Activated CD4-positive, alpha-beta T cell treated with anti-CD3 and anti-CD28 coated beads, Interleukin-10, Interleukin-2, amounts not matched to agents 100 ng/mL and 50 ng/mL, durations not matched to agents 16 hours and 8 hours (primary cell): Measurements from ENCODE around the gene BGN.

Experiments
- DNase-seq: peaks from one replicate; pipeline ENCODE4 v3.0.0-alpha.2; 2020

BGN gene

GRCh38 chrX:153462291-153462690 is 32.5 kb upstream of the BGN start:
- no peak for DNase-seq

DNA sequence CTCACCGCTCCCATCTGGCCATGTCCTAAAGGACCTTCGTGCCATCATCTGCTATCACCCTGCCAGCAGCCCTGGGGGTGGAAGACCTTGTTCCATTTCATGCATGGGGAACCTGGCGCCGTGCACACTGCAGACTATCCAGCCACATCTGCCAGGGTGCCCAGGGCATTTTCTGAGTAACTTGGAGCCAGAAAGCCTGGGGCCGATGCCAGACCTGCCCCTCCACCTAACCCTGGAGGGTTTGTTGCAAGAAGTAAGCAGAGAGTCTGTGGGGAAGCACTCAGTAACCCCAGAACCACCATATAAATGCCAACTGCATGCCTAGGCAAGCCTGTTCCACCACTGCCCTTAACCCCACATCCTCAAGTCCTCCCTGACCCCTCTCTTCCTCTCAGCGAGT is 31.7 kb upstream of the BGN start:
- no peak for DNase-seq

DNA sequence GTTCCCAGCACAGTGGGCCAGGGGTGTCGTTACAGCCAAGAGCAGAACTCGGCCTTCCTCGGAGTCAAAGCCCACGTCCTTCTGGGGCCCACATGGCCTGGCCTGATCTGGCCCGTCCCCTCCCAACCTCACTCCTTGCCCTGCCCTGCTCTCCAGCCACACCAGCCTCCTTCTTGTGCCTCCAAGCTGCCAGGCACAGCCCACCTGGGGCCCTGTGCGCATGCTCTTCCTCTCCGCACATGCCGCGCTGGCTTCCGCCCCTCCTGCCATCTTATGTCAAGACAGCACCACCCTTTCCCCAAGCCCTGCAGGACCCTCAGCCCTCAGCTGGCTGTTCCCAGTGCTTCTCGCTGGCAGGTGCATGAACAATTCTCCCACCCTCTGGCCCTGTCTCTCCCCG is 31.2 kb upstream of the BGN start:
- no peak for DNase-seq

- DNase-seq = no peak
These were observed 30.7 kb upstream of the BGN start for GRCh38 chrX:153464116-153464515.

GRCh38 chrX:153465691-153466380 is 28.9 kb upstream of the BGN start:
- DNase-seq = no peak

DNA sequence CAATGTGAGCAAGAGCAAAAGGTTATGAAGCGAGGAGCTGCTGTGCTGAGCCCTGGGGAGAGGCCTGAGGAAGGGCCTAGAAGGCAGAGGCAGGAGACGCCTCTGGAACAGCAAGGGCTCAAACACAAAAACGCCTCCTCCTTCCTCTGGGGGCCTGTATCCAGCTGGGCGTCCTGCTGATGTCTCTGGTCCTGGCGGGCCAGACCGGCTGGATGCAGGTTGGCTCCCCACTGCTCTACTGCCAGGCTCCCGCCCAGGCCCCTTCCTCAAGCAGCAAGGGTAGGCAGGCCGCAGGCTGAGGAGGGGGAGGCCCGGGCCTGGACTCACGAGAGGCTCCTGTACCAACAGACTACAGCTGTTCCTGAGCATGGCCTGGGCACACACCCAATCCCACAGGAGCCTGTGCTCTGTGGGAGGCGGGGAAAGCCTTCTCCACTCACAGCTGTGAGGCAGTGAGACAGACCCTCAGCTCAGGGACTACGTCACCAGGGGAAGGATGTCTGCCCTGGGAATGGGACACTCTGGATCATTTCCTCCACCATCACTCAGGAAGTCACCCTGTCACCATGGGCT is 26.7 kb upstream of the BGN start:
- DNase-seq = no peak

- peak; percentile 29 for DNase-seq
These were observed 24.9 kb upstream of the BGN start for GRCh38 chrX:153469811-153470410.

DNA sequence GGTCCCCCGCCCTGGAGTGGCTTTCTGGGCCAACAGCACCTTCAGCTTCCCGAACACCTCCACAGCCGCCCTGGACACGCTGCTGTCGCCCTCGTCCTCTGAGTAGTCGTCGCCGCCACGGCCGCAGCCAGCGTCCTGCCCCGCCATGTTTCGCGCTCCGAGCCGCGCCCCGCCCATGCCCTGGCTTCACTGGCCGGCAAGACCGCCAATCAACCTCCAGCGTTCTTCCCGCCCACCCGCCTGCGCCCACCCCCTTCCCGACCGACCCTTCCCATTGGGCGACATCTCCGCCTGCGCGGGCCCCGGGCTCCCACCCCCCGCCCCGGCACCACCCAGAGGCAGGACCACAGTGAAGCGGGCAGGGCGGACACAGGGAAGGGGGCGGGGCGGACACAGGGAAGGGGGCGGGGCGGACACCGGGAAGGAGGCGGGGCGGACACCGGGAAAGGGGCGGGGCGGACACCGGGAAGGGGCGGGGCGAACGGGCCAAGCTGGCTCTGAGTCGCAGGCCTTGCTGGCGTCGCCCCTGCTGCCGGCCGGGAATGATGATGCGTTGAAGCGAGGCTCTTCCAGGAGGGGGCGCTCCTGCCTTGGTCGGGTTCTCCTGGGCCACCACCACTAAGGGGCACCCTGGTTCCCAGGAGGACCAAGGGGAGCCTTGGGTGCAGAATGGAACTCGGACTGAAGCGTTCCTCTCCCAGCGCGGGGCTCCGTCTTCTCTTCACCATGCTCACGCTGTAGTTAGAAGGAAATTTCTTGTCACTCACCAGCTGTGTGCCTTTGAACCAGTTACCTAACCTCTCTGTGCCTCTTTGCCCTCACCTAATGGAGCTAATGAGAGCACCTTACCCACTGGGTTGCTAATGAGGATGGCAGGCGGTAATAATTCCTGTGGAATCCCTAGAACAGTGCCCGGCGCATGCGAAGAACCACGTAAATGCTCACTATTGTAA is 24.1 kb upstream of the BGN start, which contains the start of gene HAUS7:
TSS of gene HAUS7 (minus strand) at position 166 of the 953 bp plus-strand sequence. CDS start at position 147, 19 bp downstream.
- peak; percentile 89 for DNase-seq

DNA sequence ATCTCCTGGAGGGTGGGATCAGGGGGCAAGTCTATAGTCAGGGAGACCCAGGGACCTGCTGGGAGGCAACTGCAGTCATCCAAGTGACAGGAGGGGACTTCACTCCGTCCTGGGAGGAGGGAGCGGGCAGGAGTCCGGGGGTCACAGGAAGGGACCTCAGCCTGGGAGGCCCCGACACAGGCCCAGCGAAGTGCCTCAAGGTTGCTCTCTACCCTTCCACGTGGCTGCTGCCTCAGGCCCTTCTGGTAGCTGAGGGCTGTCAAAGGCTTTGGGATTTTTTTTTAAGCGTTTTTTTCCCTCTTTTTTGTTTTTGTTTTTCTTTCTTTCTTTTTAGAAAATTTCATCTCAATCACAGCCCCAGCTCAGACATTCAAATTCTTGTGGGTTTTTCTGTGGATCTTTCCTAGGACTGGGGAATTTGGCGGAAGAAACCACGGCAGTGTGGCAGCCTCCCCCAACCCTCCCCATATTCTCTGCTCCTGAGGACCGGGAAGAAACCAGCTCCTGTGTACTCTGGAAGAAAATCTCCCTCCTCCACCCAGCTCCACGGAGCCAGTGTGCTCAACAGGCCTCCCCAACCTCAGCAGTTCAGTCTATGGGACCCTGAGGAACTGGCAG is 23.0 kb upstream of the BGN start:
- DNase-seq = no peak

DNA sequence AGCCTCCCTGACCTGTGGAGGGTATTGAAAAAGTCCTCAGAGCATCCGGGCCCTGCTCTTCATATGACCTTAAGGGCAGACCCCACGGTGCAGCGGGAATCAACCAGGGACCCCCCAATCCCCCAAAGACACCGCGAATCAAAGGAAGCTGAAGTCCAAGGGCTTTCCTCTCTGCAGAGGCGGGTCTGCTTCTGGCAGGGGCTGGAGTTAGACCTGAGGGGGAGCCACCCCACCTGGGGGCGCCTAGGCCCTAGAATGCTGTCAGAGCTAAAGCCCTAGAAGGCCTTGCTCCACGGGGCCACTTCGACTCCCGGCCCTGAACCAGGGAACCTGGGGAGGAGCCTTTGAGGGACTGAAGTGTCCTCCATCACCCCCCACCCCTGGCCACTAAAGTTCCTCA is 21.7 kb upstream of the BGN start:
- no peak for DNase-seq

DNA sequence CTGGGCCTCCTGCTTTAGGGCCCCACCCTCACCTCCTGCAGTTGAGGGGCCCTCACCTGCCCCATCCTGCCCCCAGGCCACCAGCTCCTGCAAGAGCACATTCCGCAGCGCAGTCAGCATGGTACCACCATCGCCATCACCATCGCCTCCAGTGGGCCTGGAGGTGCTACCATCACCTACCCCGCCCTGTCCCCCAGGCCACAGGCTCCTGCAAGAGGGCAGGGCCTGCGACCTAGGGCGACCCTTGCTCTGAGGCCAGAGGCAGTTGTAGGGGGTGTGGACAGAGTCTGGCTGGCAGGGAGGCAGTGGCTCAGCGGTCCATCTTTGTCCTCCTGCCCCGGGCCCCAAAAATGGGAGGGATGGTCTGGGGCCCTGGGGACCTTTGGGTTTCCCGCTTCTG is 20.5 kb upstream of the BGN start:
- no peak for DNase-seq

GRCh38 chrX:153474718-153475117 is 20.1 kb upstream of the BGN start:
- peak; percentile 6 for DNase-seq

GRCh38 chrX:153475271-153475670 is 19.5 kb upstream of the BGN start:
- DNase-seq = no peak

- no peak for DNase-seq
These were observed 19.0 kb upstream of the BGN start for GRCh38 chrX:153475751-153476281.

GRCh38 chrX:153476666-153477363 is 18.0 kb upstream of the BGN start:
- DNase-seq = no peak

- DNase-seq = no peak
These were observed 17.4 kb upstream of the BGN start for GRCh38 chrX:153477364-153477857.

DNA sequence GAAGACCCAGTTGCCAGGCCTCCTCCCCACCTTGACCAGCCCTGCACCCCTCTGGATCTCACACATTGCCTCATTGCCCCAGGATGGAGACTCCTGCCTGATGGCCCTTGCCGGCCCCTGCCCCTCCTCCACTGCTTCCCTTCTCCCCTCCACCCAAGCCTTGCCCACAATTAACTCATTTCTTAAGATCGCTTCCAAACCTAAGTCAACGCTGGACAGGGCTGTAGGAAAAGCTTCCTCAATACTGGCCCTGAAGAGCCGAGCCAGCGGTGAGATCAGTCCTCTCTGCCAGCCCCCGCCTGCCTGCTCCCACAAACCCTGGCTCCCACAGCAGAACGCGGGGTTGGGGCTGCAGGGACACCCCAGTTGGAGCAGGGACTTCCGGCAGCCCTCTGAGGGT is 16.9 kb upstream of the BGN start:
- DNase-seq = no peak

- no peak for DNase-seq
These were observed 16.0 kb upstream of the BGN start for GRCh38 chrX:153478746-153479145.

GRCh38 chrX:153481043-153481442 is 13.7 kb upstream of the BGN start:
- no peak for DNase-seq

DNA sequence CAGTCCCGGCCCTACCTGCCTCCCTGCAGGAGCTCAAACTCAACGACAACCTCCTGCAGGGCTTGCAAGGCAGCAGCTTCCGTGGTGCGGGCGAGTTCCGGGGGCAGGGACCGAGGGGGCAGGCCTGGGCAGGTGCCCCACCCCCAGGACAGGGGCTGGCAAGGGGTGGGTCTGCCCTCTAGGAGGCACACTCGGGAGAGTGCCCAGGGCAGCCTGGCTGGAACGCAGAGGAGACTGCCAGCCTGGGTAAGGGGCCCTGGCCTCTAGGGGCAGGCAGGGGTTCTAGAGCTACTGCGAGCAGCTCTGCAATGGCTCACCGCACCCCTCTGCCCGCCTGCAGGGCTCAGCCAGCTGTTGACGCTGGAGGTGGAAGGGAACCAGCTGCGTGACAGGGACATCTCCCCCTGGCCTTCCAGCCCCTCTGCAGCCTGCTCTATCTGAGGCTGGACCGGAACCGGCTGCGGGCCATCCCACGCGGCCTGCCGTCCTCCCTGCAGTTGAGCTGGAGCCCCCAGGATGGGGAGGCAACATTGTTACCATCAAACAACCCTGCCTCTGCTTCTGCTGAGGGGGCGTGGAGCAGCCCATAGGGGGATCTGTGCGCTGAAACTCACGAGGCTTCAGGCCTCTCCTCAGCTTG is 12.3 kb upstream of the BGN start:
- no peak for DNase-seq

DNA sequence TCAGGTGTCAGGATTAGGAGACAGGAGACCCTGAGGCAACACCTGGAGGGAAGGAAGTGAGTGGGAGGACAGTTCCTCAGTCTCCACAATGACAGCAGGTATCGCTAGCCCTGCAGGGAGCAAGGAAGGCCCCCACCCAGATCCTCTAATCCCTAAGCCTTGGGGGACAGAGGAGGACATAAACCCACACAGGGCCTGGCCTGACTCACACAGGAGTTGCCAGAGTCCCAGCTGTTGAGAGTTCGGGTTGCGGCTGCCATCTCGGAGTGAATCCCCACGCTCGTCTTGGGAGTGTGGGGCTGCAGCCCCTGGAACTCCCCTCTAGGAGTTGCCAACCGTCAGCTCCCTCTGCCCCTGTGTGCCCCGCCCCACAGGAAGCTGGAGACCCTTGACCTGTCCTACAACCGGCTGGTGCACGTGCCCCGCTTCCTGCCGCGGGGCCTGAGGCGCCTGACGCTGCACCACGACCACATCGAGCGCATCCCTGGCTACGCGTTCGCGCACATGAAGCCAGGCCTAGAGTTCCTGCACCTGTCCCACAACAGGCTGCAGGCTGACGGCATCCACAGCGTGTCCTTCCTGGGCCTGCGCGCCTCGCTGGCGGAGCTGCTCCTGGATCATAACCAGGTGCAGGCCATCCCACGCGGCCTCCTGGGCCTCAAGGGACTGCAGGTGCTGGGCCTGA is 9.2 kb upstream of the BGN start:
- no peak for DNase-seq
